ENCODE results near the gene UQCRC2. TPM values are rescaled to one million over a fixed set of nuclear protein-coding genes. Genes with fewer than 3 reads are reported as not detected.
"Not testable (repeated sequence)": the region's sequence is repeated elsewhere in the genome, so short reads cannot be mapped to it uniquely, and the experiment has no call there.

The UQCRC2 gene
- total RNA-seq, 4 donors from 2014 or later: 193 to 309 (median 286) TPM

- no peaks in the 10 kb centered on the region for H3K27me3 ChIP-seq
- no peaks in the 10 kb centered on the region for H3K9me3 ChIP-seq
- H3K4me1 ChIP-seq: peaks cover 0 to 14% (median 0%) of the 10 kb centered on the region in 4 donors
- no peak overlapping the region for H3K27ac ChIP-seq
- no peaks in the 10 kb centered on the region for H3K36me3 ChIP-seq
- H3K4me3 ChIP-seq: no peak overlapping the region
- DNase-seq: no peak
- no peak for TF ChIP-seq CTCF (IDR thresholded peaks at IDR 0.05)
- no peak for TF ChIP-seq POLR2A (IDR thresholded peaks at IDR 0.05)
These were observed 48.4 kb downstream of the UQCRC2 start for GRCh38 chr16:22001591-22001990.

- H3K9me3 ChIP-seq, H3K27ac ChIP-seq, H3K36me3 ChIP-seq, H3K4me3 ChIP-seq, DNase-seq, H3K27me3 ChIP-seq: not testable (repeated sequence)
- peaks cover 0 to 14% (median 2%) of the 10 kb centered on the region in 4 donors for H3K4me1 ChIP-seq
These were observed 48.9 kb downstream of the UQCRC2 start for GRCh38 chr16:22002047-22002446.

GRCh38 chr16:22003195-22003594 lies 50.0 kb downstream of the UQCRC2 start:
- Histone ChIP-seq H3K4me3 (no peak overlapping the region), H3K4me1 (peaks cover 0 to 14% (median 2%) of the 10 kb centered on the region in 4 donors), H3K36me3 (no peaks in the 10 kb centered on the region), H3K27ac (no peak overlapping the region), H3K27me3 (no peaks in the 10 kb centered on the region), H3K9me3 (no peaks in the 10 kb centered on the region)
- TF ChIP-seq CTCF (IDR thresholded peaks at IDR 0.05) (no peak), POLR2A (IDR thresholded peaks at IDR 0.05) (no peak)
- DNase-seq: no peak

GRCh38 chr16:22004341-22004740 lies 51.2 kb downstream of the UQCRC2 start:
- no peaks in the 10 kb centered on the region for H3K9me3 ChIP-seq
- H3K4me3 ChIP-seq: no peak overlapping the region
- no peaks in the 10 kb centered on the region for H3K36me3 ChIP-seq
- DNase-seq: no peak
- H3K27me3 ChIP-seq: no peaks in the 10 kb centered on the region
- peaks cover 0 to 22% (median 4%) of the 10 kb centered on the region in 4 donors for H3K4me1 ChIP-seq
- TF ChIP-seq POLR2A (IDR thresholded peaks at IDR 0.05) (no peak), CTCF (IDR thresholded peaks at IDR 0.05) (no peak)
- H3K27ac ChIP-seq: no peak overlapping the region

GRCh38 chr16:22005746-22006145 lies 52.6 kb downstream of the UQCRC2 start:
- H3K36me3 ChIP-seq: no peaks in the 10 kb centered on the region
- peaks cover 0 to 15% (median 4%) of the 10 kb centered on the region in 4 donors for H3K4me1 ChIP-seq
- H3K27ac ChIP-seq: no peak overlapping the region
- H3K9me3 ChIP-seq: no peaks in the 10 kb centered on the region
- TF ChIP-seq POLR2A (IDR thresholded peaks at IDR 0.05) (no peak), CTCF (IDR thresholded peaks at IDR 0.05) (no peak)
- DNase-seq: no peak
- no peak overlapping the region for H3K4me3 ChIP-seq
- no peaks in the 10 kb centered on the region for H3K27me3 ChIP-seq

- no peaks in the 10 kb centered on the region for H3K36me3 ChIP-seq
- H3K27ac ChIP-seq: no peak overlapping the region
- DNase-seq: no peak
- no peak for TF ChIP-seq POLR2A (IDR thresholded peaks at IDR 0.05)
- no peak for TF ChIP-seq CTCF (IDR thresholded peaks at IDR 0.05)
- H3K27me3 ChIP-seq: no peaks in the 10 kb centered on the region
- H3K4me1 ChIP-seq: peaks cover 0 to 17% (median 4%) of the 10 kb centered on the region in 4 donors
- no peaks in the 10 kb centered on the region for H3K9me3 ChIP-seq
- H3K4me3 ChIP-seq: no peak overlapping the region
These were observed 53.5 kb downstream of the UQCRC2 start for GRCh38 chr16:22006636-22007035.
